SK-N-SH (cell line): ENCODE data around the gene ARID1A. TPM values are rescaled to one million over a fixed set of nuclear protein-coding genes. Genes with fewer than 3 reads are reported as not detected.

ENCODE experiments used
- CTCF ChIA-PET: fragments of 300-600, 350-600 bp; formaldehyde crosslinking; extraction: SDS; loops from one replicate; lab custom pipeline; 2021; lab: Yijun Ruan, JAX
- POLR2A ChIA-PET: fragments of 350-600 bp; sonication (Branson Sonifier 250); formaldehyde crosslinking; extraction: SDS; loops from one replicate; lab custom pipeline; 2020; ENCODE audit warnings: antibody characterized with exemption, inconsistent platforms; lab: Yijun Ruan, JAX
- DNase-seq: peaks from one replicate; pipeline ENCODE4 v3.0.0; 2012
- H2AFZ ChIP-seq: fragments of 200-600 bp; sonication (generic); 2 replicates; pipeline ENCODE4 v1.8.1; 2016; ENCODE audit warnings: antibody characterized with exemption, mild to moderate bottlenecking, low read depth
- H3F3A ChIP-seq: fragments of 200-600 bp; sonication (generic); replicated peaks from 2 replicates; pipeline ENCODE3; 2016; ENCODE audit warnings: antibody characterized with exemption, mild to moderate bottlenecking; ENCODE audit not compliant: insufficient read depth
- H3K27ac ChIP-seq, 2 experiments: fragments of 200-500 bp in 1 of 2; fragments of 200-600 bp in 1 of 2; sonication (Bioruptor generic) in 1 of 2; sonication (generic), shearing (Covaris generic) in 1 of 2; 2 replicates each; pipeline versions ENCODE4 v1.5.1 to v1.6.1; 2014 to 2016; ENCODE audit warnings: low read depth in 2 of 2, inconsistent platforms in 1 of 2, low read length in 1 of 2, mild to moderate bottlenecking in 1 of 2, mixed read lengths in 1 of 2
- H3K27me3 ChIP-seq: fragments of 200-600 bp; sonication (generic), shearing (Covaris generic); 2 replicates; pipeline ENCODE4 v1.6.1; 2016; ENCODE audit warnings: mixed run types; ENCODE audit not compliant: insufficient read depth
- H3K36me3 ChIP-seq, 2 experiments: fragments of 200-500 bp in 1 of 2; fragments of 200-600 bp in 1 of 2; sonication (Bioruptor generic) in 1 of 2; sonication (generic) in 1 of 2; replicated peaks in 1 of 2; 2 replicates each; pipeline versions ENCODE3 to v1.5.1; 2014 to 2016; ENCODE audit warnings: low read length in 1 of 2, mild to moderate bottlenecking in 1 of 2; ENCODE audit not compliant: insufficient read depth in 2 of 2, control insufficient read depth in 1 of 2
- H3K4me1 ChIP-seq, 2 experiments: fragments of 200-500 bp in 1 of 2; fragments of 200-600 bp in 1 of 2; sonication (Bioruptor generic) in 1 of 2; sonication (generic), shearing (Covaris generic) in 1 of 2; 2 replicates each; pipeline versions ENCODE4 v1.5.1 to v1.6.1; 2014 to 2016; ENCODE audit warnings: low read depth in 1 of 2, low read length in 1 of 2, mixed run types in 1 of 2; ENCODE audit not compliant: insufficient read depth in 2 of 2, control insufficient read depth in 1 of 2
- H3K4me2 ChIP-seq: fragments of 200-600 bp; sonication (generic), shearing (Covaris generic); 2 replicates; pipeline ENCODE4 v1.6.1; 2017; ENCODE audit warnings: mixed run types
- H3K4me3 ChIP-seq, 2 experiments: fragments of 200-500 bp in 1 of 2; fragments of 200-600 bp in 1 of 2; sonication (Bioruptor generic) in 1 of 2; sonication (generic), shearing (Covaris generic) in 1 of 2; 2 replicates each; pipeline versions ENCODE4 v1.5.1 to v1.8.1; 2014 to 2016; ENCODE audit warnings: low read depth in 2 of 2, inconsistent platforms in 1 of 2, low read length in 1 of 2, mild to moderate bottlenecking in 1 of 2, mixed read lengths in 1 of 2, moderate library complexity in 1 of 2
- H3K79me2 ChIP-seq: fragments of 200-600 bp; sonication (generic); 2 replicates; pipeline ENCODE4 v1.8.1; 2017; ENCODE audit warnings: mild to moderate bottlenecking; ENCODE audit not compliant: insufficient read depth
- H3K9ac ChIP-seq: fragments of 200-600 bp; sonication (generic); 2 replicates; pipeline ENCODE4 v1.6.1; 2017; ENCODE audit warnings: mixed run types
- H3K9me2 ChIP-seq: fragments of 200-600 bp; sonication (generic); 2 replicates; pipeline ENCODE4 v1.6.1; 2017; ENCODE audit warnings: mixed run types
- H3K9me3 ChIP-seq: fragments of 200-600 bp; sonication (generic); 2 replicates; pipeline ENCODE4 v1.6.1; 2017; ENCODE audit warnings: mixed run types, mild to moderate bottlenecking, moderate library complexity
- H4K20me1 ChIP-seq: fragments of 200-600 bp; sonication (generic); 2 replicates; pipeline ENCODE4 v1.6.1; 2017; ENCODE audit warnings: mild to moderate bottlenecking, mixed run types; ENCODE audit not compliant: insufficient read depth
- CHD2 ChIP-seq: fragments of 150-350 bp; IDR thresholded peaks from 2 replicates; pipeline ENCODE4 v1.6.1; 2018; ENCODE audit warnings: low read length; ENCODE audit not compliant: partially characterized antibody
- CTCF ChIP-seq: fragments of 200-600 bp; sonication (generic); IDR thresholded peaks from 2 replicates; pipeline ENCODE4 v1.6.1; 2017; ENCODE audit warnings: antibody characterized with exemption, mild to moderate bottlenecking, moderate library complexity
- EP300 ChIP-seq, 2 experiments: IDR thresholded peaks; 2 replicates each; pipeline versions ENCODE4 v1.4.0 to v1.6.1; 2012; ENCODE audit warnings: borderline replicate concordance in 1 of 2, low read depth in 1 of 2, low read length in 1 of 2
- FOXM1 ChIP-seq: IDR thresholded peaks from 2 replicates; pipeline ENCODE4 v1.4.0; 2012; ENCODE audit warnings: low read depth, mild to moderate bottlenecking
- POLR2AphosphoS5 ChIP-seq: IDR thresholded peaks from 2 replicates; pipeline ENCODE4 v1.6.1; 2012; ENCODE audit warnings: low read depth, low read length
- RCOR1 ChIP-seq: fragments of 150-350 bp; IDR thresholded peaks from 2 replicates; pipeline ENCODE4 v1.6.1; 2017; ENCODE audit warnings: antibody characterized with exemption, low read length
- SMC3 ChIP-seq: IDR thresholded peaks from 2 replicates; pipeline ENCODE4 v1.6.1; 2012; ENCODE audit warnings: low read depth, low read length, improper control_type of control experiment
- TCF12 ChIP-seq: IDR thresholded peaks from 2 replicates; pipeline ENCODE4 v1.4.0; 2012
- TEAD4 ChIP-seq: IDR thresholded peaks from 2 replicates; pipeline ENCODE4 v1.4.0; 2012; ENCODE audit warnings: mild to moderate bottlenecking, borderline replicate concordance; ENCODE audit not compliant: insufficient read depth
- USF2 ChIP-seq: fragments of 150-350 bp; IDR thresholded peaks from 2 replicates; pipeline ENCODE4 v1.6.1; 2017; ENCODE audit warnings: antibody characterized with exemption, low read length, low read depth, borderline replicate concordance
- WGBS: methylation state at CpG from one replicate; pipeline ENCODE4 v1.1.6; 2017; ENCODE audit warnings: low lambda C conversion rate; 5-methylcytosine and 5-hydroxymethylcytosine counted together
- polyA plus RNA-seq, 3 experiments: library from polyadenylated mRNA; depleted of rRNA; stranded (reverse); fragments of >200 nt; gene quantifications; 2 replicates each; pipeline ENCODE4 v1.2.3, GENCODE V29; 2012

The ARID1A gene
- polyA plus RNA-seq, 1 of the 3 experiments (the other 2 are of a cell fraction) = 26.5 TPM

DNA sequence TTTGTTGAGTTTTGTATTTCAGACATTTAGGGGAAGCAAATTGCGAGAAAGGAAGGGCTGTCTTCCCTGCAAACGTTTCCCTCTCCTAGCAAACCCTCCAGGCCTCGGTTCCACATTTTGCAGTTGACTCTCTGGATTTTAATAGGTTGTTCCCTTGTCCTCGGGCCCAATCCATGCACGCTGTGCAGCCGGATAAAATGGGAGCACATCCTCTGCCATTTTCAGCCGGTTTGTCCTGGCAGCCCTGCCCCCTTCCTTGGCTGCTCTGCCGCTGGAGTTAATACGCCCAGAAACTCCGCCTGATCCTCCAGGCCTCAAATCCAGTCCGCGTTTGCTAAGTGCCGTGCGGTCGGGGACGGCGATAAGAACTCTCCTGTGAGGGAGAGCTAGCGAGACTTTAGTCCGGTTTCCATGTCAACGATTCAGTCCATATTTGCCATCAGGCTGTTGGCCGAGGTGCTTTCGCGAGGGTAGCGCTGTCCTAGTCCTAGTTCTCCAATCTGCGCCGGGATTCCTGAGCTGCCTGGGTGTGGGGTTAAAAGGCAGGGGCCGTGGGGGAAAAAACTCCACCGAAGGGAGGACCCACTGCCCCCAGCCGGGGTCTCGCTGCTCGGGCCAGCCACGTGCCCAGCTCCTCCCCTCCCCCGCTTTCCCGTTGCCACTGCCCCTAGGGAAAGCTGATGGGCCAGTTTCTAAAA lies 2.9 kb upstream of the ARID1A start (continued):
- TF ChIP-seq SMC3 (peak; percentile 35), CHD2 (peak; percentile 97), CTCF (no peak), EP300 (IDR thresholded peaks at IDR 0.05; ENCODE audit: borderline replicate concordance in 1 of 2, low read depth in 1 of 2, low read length in 1 of 2) (peak; percentile 52 to 67; a peak in 3 of 4 replicates), USF2 (no peak), FOXM1 (0 out of 2 replicates have a peak, but pooled peaks have one; percentile 32), RCOR1 (peak; percentile 83), POLR2AphosphoS5 (peak; percentile 80), TEAD4 (no peak; the same call in 1 of the 2 replicates)

GRCh38 chr1:26693599-26694572 lies 1.9 kb upstream of the ARID1A start:
- 59% methylated on average over 7 of the region's 7 CpGs for WGBS
- no peak for TF ChIP-seq POLR2AphosphoS5
- TF ChIP-seq TCF12 = peak; percentile 27; the same call in 1 of the 2 replicates
- TF ChIP-seq USF2 = no peak
- peaks cover 21 to 27% of the 10 kb centered on the region in 2 experiments for H3K4me1 ChIP-seq
- peaks cover 44% of the 10 kb centered on the region for H3K79me2 ChIP-seq
- peak overlapping the region; percentile 7; the same call in 1 of the 2 replicates for H2AFZ ChIP-seq
- H3K27me3 ChIP-seq = no peaks in the 10 kb centered on the region
- POLR2A ChIA-PET = interaction anchor here (0.6 to 2.9 kb wide), 5 partner anchors 30 to 105 kb away, joined by 3 to 44 read pairs (median 4); partner anchors contain the start of gene PIGV
- no peaks in the 10 kb centered on the region for H3K36me3 ChIP-seq
- H4K20me1 ChIP-seq = peaks cover 15% of the 10 kb centered on the region
- peak overlapping the region; percentile 70 to 71; a peak in 3 of 4 replicates for H3K4me3 ChIP-seq
- no peaks in the 10 kb centered on the region for H3K9me3 ChIP-seq
- peak overlapping the region; percentile 84 for H3K9ac ChIP-seq
- DNase-seq = no peak
- H3K9me2 ChIP-seq = no peaks in the 10 kb centered on the region
- CTCF ChIA-PET = interaction anchor here (0.6 to 5.3 kb wide), 12 partner anchors 8 to 745 kb away, joined by 3 to 51 read pairs (median 3); partner anchors contain the start of gene PIGV
- H3F3A ChIP-seq = peaks cover 29% of the 10 kb centered on the region
- peak overlapping the region; percentile 91 for H3K4me2 ChIP-seq
- H3K27ac ChIP-seq = peak overlapping the region; percentile 95 to 99
